HG02759 (cell line): Measurements from ENCODE around the gene PLEKHM2.

Experiments
- ATAC-seq: cut with Tn5 transposase; IDR thresholded peaks from one replicate; pipeline ENCODE4 v1.9.1; 2021; ENCODE audit warnings: mild to moderate bottlenecking, moderate library complexity; ENCODE audit not compliant: unreplicated experiment

PLEKHM2 gene

GRCh38 chr1:15701784-15702183 is 17.7 kb downstream of the PLEKHM2 start:
- ATAC-seq, result no peak

GRCh38 chr1:15702722-15703550 is 18.8 kb downstream of the PLEKHM2 start:
- no peak for ATAC-seq

GRCh38 chr1:15703562-15703961 is 19.4 kb downstream of the PLEKHM2 start:
- ATAC-seq, result no peak

GRCh38 chr1:15704526-15705183 is 20.5 kb downstream of the PLEKHM2 start:
- ATAC-seq, result no peak

- no peak for ATAC-seq
Observed at GRCh38 chr1:15705184-15705566, 21.1 kb downstream of the PLEKHM2 start.

- ATAC-seq, result no peak
Observed at GRCh38 chr1:15706751-15707150, 22.6 kb downstream of the PLEKHM2 start.

- no peak for ATAC-seq
Observed at GRCh38 chr1:15707239-15707925, 23.3 kb downstream of the PLEKHM2 start.

- ATAC-seq, result no peak
Observed at GRCh38 chr1:15708486-15709137, 24.5 kb downstream of the PLEKHM2 start.

- ATAC-seq, result no peak
Observed at GRCh38 chr1:15709226-15709625, 25.1 kb downstream of the PLEKHM2 start.

GRCh38 chr1:15712168-15712567 is 28.0 kb downstream of the PLEKHM2 start:
- ATAC-seq, result no peak

- ATAC-seq, result no peak
Observed at GRCh38 chr1:15714406-15715136, 30.5 kb downstream of the PLEKHM2 start.

GRCh38 chr1:15717418-15718125 is 33.5 kb downstream of the PLEKHM2 start:
- ATAC-seq, result no peak

GRCh38 chr1:15718199-15718601 is 34.1 kb downstream of the PLEKHM2 start:
- no peak for ATAC-seq

- no peak for ATAC-seq
Observed at GRCh38 chr1:15719381-15720120, 35.4 kb downstream of the PLEKHM2 start.

GRCh38 chr1:15720861-15721260 is 36.7 kb downstream of the PLEKHM2 start:
- no peak for ATAC-seq

GRCh38 chr1:15722411-15722810 is 38.3 kb downstream of the PLEKHM2 start:
- no peak for ATAC-seq

- ATAC-seq, result no peak
Observed at GRCh38 chr1:15722836-15723532, 38.9 kb downstream of the PLEKHM2 start.

- no peak for ATAC-seq
Observed at GRCh38 chr1:15723631-15724246, 39.6 kb downstream of the PLEKHM2 start.
